ENCODE data around the gene SLX4.

Gene SLX4

GRCh38 chr16:3546986-3547682 is 64.3 kb downstream of the SLX4 start:
- no peak for DNase-seq

DNA sequence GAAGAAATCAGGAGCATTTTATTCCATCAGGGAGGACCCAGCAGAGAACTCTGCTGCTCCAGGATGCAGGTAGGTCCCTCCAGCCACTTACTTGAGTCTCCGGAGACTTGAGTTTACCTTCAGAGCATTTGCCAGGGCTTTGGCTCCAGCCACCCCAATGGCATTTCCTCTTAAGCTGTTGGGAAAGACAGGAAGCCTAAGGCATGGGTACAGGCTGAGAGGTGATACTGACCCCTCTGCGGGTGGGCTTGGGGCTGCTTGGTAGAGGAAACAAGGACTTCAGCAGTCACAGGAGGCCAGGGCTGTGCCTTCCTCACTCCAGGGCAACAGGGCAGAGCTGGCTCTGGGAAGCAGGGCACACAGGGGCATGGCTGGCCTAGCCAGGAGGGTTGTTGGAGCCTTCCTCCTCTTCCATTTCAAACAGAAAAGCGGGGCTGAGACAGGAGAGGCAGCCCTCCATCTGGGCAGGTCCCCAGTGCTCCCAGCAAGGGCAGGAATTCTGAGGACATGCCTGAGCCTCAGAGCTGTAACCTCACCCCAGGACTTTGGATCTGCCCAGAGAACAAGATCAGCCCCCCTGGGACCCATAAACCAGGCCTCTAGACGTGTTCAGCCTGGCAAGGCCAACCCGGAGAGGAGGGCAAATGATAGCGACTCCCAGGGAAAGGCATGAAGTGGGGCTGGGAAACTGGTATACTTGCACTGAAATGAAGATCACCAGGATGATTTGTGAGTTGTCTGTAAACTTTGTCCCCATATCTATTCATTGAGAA is 68.6 kb downstream of the SLX4 start:
- no peak for DNase-seq

GRCh38 chr16:3541527-3542155 is 69.8 kb downstream of the SLX4 start:
- no peak for DNase-seq

DNA sequence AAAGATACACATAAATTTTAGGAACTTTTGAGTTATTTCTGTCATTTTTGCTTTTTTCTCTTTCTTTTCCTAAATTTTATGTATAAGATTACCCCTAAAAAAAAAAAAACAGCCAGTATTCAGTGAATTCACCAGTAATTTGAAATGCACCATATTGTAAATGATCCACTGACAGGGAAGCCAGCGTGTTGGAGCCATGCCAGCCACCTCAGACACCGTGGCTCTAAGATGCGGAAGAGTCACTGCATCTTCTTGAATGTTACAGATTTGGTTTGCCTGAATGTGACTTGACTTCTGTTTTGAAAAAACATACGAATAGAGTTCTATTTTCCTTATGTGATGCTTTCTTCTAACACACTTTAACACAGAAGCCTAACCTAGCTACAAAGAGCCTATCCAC is 73.2 kb downstream of the SLX4 start:
- no peak for DNase-seq

DNA sequence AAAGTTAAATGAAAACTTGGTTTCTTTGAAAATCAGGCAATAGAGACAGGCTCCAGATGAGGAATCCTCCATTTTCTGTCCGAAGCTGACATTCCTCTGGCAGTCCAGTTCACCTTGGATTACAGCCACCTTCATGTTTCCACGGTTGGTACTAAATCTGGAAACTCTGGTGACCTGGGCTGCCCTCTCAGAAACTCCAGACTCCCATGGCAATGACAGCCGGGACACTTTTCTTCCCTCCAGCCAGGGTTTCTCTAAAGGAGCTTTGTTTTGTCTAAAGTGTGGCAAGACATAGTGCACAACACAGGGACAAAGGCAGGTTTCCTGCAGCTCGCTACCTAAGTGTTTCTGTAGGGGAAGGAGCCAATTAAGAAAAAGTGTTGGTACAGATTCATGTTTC is 74.6 kb downstream of the SLX4 start:
- no peak for DNase-seq

DNA sequence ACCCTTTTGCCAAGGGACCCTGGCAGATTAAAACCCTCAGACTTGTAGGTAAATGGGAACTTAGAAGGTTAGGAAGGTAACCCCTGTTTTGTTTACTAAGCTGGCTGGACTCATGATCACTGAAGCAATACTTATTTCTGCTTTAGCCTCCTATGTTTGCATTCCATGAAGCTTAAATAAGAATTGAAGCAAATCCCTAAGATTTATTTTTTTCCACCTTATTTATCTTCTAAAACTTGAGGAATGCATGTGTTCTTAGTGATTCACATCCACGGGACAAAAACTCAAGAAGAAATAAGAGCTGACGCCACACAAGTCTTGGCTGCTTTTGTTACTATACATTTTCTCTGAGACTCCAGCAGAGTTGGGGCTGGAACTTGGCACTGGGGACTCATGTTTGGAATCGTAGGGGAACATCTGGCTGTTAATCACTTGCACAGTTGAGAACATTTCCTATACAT is 75.1 kb downstream of the SLX4 start:
- no peak for DNase-seq

DNA sequence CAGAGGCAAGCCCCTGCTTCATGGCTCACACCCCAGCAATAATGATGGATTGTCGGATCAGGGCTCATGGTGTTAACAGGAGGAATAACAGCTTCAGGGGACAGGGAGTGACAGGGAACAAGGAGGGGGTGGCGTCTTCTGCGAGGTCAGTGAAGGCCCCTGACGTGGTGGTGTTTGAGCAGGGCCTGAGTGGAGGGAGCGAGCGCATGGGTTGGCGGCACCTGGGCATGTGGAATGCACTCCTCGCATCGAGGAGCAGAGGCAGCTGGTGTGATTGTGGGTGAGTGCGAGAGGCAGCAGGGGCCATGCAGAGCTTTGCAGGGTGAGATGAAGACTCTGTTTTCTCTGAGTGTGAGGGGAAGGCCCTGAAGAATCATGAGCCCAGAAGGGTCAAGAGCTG is 77.3 kb downstream of the SLX4 start:
- no peak for DNase-seq

- DNase-seq = no peak
Measured at GRCh38 chr16:3532741-3533140, 78.7 kb downstream of the SLX4 start.

Measured in SIG-M5 (cell line).